Measurements from ENCODE around the gene WNT3A. TPM values are rescaled to one million over a fixed set of nuclear protein-coding genes. Genes with fewer than 3 reads are reported as not detected.

The WNT3A gene
- total and polyA plus RNA-seq, 9 donors, result not detected

GRCh38 chr1:228068359-228068758 lies 61.6 kb downstream of the WNT3A start:
- H3K4me1 ChIP-seq (ENCODE audit: insufficient read depth), result peaks cover 4% of the 10 kb centered on the region
- H3K27ac ChIP-seq, result no peak overlapping the region
- WGBS, 3 donors, result 63 to 72% (median 71%) methylated on average over 7 of the region's 7 CpGs
- no peak overlapping the region for H3K4me3 ChIP-seq
- H3K27me3 ChIP-seq, result no peaks in the 10 kb centered on the region
- no peaks in the 10 kb centered on the region for H3K36me3 ChIP-seq
- DNase-seq, result no peak
- H3K9me3 ChIP-seq, result no peaks in the 10 kb centered on the region
- intact Hi-C loops (cut with DNase I), result loop anchor here in 1 of 4 donors (2.0 kb wide), 1 partner anchor 116 kb away; no protein-coding TSS in a partner anchor
- TF ChIP-seq CTCF (IDR thresholded peaks at IDR 0.05) (no peak), EP300 (IDR thresholded peaks at IDR 0.05) (no peak), POLR2A (IDR thresholded peaks at IDR 0.05) (no peak)

GRCh38 chr1:228070173-228070572 lies 63.4 kb downstream of the WNT3A start:
- no peaks in the 10 kb centered on the region for H3K36me3 ChIP-seq
- TF ChIP-seq CTCF (IDR thresholded peaks at IDR 0.05), result no peak
- TF ChIP-seq EP300 (IDR thresholded peaks at IDR 0.05), result no peak
- TF ChIP-seq POLR2A (IDR thresholded peaks at IDR 0.05), result no peak
- peaks cover 4% of the 10 kb centered on the region for H3K4me1 ChIP-seq (ENCODE audit: insufficient read depth)
- DNase-seq, result no peak
- no peak overlapping the region for H3K27ac ChIP-seq
- no peaks in the 10 kb centered on the region for H3K9me3 ChIP-seq
- H3K4me3 ChIP-seq, result no peak overlapping the region
- WGBS, 3 donors, result 59 to 72% (median 68%) methylated on average over 2 of the region's 2 CpGs
- intact Hi-C loops (cut with DNase I), result no loop called here
- H3K27me3 ChIP-seq, result no peaks in the 10 kb centered on the region

- intact Hi-C loops (cut with DNase I), result no loop called here
- Histone ChIP-seq H3K9me3 (no peaks in the 10 kb centered on the region), H3K4me1 (ENCODE audit: insufficient read depth) (peaks cover 4% of the 10 kb centered on the region), H3K27me3 (no peaks in the 10 kb centered on the region), H3K4me3 (no peak overlapping the region), H3K36me3 (no peaks in the 10 kb centered on the region), H3K27ac (no peak overlapping the region)
- TF ChIP-seq EP300 (IDR thresholded peaks at IDR 0.05) (no peak), CTCF (IDR thresholded peaks at IDR 0.05) (no peak), POLR2A (IDR thresholded peaks at IDR 0.05) (no peak)
- WGBS, 3 donors, result 71 to 84% (median 80%) methylated on average over 3 of the region's 3 CpGs
- DNase-seq, result no peak
Observed at GRCh38 chr1:228070851-228071250, 64.1 kb downstream of the WNT3A start.

GRCh38 chr1:228071839-228072657 lies 65.2 kb downstream of the WNT3A start:
- peak in 1 of 5 donors; percentile 26 for DNase-seq
- Histone ChIP-seq H3K27ac (no peak overlapping the region), H3K9me3 (no peaks in the 10 kb centered on the region), H3K4me3 (no peak overlapping the region), H3K4me1 (ENCODE audit: insufficient read depth) (peaks cover 4% of the 10 kb centered on the region), H3K27me3 (no peaks in the 10 kb centered on the region), H3K36me3 (no peaks in the 10 kb centered on the region)
- intact Hi-C loops (cut with DNase I), result no loop called here
- 53 to 68% (median 55%) methylated on average over 7 of the region's 7 CpGs for WGBS, 3 donors
- TF ChIP-seq EP300 (IDR thresholded peaks at IDR 0.05) (no peak), CTCF (IDR thresholded peaks at IDR 0.05) (no peak), POLR2A (IDR thresholded peaks at IDR 0.05) (no peak)
